ENCODE results near the gene FAM81A.
"Not testable (repeated sequence)": the region's sequence is repeated elsewhere in the genome, so short reads cannot be mapped to it uniquely, and the experiment has no call there.

Gene FAM81A

DNA sequence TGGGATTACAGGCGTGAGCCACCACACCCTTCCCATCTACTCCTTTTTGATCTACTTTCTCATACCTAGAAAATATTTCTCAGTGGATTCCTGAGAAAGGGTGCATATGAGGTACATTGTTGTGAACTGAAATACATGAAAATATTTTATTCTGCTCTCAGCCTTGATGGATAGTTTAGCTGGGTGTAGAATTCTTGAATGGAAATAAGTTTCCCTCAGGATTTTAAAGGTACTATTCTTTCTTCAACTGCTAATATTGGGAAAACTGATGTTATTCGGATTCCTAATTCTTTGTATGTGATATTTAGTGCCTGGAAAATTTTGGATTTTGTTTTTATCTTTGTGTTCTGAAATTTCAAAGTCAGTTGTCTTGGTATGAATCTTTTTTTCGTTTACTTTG lies 9.1 kb upstream of the FAM81A start:
- not testable (repeated sequence) for DNase-seq (ENCODE audit: low read depth)

DNA sequence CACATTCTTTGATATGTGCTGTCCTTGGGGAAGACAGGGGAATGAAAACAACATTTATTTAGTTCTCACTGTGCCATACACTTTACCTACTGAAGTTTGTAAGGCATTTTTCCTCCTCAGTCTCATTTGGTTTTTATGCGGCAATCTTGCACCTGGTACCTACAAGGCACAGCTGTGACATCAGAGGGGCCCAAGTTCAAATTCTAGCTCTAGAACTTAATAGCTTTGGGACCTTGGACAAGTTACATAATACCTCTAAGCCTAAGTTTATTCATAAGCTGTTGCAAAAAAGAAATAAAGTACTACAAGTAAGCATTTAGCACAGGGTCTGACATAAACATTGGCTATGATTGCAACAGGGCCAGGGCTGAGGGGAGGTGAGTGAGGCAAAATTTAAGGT lies 5.6 kb upstream of the FAM81A start:
- no peak for DNase-seq (ENCODE audit: low read depth)

DNA sequence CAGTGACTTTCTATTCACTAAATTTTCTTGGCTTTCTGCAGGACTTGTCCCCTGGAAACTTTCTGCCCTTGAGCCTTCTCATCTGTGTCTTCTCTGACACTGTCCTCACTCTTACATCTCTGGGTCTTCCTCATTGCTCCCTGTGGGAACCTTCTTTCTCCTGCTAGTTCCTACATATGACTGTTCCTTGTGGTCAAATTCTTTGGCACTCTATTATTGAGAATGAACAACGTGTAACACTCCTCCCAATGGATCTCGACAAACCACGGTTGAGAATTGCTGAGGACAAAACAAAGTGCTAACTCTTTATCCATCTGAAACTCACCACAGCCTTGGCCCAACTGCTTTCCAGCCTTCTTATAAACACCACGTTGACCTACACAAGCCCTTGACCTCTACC lies 3.5 kb upstream of the FAM81A start:
- DNase-seq (ENCODE audit: low read depth): no peak

DNA sequence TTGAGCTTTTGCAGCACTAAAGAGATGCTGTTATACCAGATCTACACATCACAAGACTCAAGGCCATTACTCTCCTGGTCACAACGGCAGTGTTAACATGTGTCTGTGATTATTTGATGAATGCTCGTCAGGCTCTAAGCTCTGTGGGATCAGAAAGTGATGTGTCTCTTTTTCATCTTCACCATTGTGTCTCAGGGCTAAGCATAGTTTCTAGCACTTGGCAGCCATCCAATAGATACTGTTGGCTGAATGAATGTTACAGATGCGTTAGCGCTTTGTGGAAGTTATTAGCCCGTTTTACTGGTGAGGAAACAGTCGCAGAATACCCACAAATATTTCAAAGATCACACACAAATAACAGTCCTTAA lies 1.2 kb upstream of the FAM81A start:
- no peak for DNase-seq (ENCODE audit: low read depth)

DNA sequence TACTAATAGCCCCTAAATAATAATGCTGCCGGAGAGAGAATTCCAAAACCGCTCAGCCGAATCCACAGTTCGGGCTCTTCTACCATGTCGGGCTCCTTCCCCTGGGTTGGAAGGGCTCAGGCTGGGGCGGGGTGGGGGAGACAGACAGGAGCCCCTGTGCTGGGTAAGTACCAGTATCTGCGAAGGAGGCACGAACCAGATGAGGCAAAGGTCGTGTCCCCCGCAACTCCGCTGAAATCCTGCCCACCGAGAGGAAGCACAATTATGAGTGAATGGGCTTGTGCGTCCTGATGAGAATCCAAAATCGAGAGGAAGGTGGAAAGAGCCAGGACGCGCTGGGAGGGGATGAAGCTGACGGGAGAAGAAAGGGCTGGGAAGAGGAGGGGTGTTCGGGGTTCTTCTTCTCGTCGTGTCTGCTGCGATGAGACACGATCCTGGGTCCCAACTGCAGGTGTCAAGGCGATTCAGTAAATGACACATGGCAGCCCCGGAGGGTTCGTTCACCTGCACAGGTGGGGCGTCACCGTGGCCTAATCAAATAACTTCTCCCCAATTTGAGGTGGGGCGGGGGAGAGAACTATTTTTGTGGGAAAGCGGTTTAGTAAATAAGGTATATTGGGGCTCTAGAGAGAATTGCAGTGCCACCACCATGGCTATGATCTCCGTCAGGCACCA lies 707 bp upstream of the FAM81A start:
- no peak for DNase-seq (ENCODE audit: low read depth)

DNA sequence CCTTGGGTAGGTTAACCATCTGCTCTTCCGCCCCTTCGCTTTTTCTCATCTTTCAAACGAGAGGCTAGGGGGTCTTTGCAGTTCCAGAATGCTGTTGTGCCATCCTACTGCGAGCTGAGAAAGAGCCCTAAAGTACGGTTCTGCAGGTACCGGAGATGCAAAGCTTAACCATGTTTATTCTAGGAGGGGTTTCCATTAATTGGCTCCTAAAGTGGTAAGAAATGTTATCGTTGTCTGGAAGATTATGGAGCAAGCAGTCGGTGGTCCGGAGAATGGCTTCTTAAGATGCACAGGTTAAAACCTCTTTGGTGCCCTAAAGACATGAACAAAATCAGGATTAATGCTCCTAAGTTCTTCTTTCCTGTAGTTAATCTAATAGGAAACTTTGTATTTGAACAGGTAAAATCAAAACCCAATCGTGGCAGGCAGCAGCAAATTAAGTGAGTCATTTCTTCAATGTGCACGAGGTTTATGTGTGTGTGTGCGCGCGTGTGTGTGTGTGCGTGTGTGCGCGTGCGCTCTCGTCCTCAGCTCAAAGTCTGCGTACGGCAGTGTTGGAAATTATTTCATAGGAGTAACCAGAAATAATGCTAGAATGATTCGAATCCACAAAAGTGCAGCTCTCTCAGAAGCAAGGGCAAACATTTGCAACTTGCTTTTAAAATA lies 772 bp downstream of the FAM81A start:
- no peak for DNase-seq (ENCODE audit: low read depth)

DNA sequence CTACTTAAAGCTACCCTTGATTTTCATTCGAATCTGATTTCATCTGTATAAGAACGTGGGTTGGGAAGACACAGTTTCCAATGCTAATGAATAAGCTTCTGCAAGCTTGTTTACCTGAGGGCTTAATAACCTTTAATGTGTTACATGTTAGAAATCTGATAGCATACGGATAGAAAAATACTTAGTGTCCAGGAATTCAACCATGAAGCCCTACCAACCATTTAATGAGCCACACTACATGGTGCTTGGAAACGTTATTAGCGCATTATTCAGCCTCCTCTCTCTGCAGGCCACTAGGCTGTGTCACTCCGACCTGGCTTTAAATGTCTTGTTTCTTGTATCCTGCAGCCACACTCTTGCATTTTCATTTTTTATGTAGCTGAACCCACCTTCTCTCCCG lies 1.6 kb downstream of the FAM81A start:
- no peak for DNase-seq (ENCODE audit: low read depth)

DNA sequence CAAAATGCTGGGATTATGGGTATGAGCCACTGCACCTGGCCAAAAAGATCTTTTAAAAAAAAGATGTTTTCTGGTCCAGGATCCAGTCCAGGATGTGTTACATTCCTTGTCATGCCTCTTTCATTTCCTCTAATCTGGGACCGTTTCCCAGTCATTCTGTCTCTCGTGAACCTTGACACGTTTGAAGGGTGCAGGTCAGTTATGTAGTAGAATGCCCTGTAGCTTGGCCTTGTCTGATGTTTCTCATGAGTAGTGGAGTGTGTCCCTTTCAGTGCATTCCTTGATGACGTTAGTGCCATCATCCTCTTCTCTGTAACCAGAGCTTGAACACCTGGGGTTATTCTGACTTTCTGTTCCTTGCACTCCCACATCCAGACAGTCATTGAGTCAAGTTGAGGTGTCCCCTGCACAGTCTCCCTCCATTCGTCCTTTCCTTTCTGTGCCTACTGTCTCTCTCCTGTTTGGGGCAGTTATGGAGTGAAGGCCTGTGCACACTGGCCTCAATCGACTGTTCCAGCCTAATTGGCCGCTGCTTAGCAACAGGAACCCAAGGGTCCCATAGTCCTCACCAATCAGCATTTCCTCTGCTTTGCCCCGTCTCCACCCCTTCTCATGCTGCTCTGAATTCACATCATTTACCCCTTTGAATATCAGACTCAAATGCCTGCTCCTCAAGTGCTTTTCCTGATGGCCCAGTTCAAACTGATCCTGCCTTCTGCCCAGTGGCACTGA lies 5.5 kb downstream of the FAM81A start:
- DNase-seq (ENCODE audit: low read depth): no peak

DNA sequence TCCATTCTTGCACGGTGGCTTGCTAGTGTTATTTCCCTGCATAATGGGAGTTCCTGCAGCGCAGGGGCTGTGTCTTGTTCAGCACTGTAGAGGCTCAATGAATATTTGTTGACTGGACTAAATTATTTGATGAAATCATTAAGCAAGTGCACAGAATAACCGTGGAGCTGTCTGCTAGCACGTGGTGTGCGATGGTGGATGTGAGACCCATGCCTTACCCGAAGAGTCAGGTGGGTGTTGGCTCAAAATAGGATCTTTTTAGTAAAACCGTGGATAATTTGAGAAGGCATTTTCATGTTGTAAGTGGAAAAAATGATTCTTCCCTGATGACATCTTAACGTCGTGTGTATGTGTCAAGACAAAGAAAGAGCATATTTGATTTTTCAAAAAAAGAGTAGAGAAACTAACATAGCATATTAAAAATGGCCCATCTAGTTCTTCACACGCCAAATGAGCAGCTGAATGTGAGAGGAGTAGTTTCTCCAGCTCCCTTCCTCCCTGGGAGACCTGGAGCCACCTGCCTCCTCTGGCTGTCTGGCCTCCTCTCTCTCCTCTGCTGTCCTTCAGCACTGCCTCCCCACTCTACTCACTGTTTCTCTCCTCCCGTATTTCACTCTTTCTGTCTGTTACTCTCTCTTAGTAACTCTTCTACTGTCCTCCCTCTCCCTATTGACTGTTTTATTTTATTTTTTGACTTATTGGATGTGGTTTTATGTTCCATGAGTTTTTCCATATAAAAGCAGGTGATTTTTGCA lies 6.3 kb downstream of the FAM81A start:
- DNase-seq (ENCODE audit: low read depth): no peak

DNA sequence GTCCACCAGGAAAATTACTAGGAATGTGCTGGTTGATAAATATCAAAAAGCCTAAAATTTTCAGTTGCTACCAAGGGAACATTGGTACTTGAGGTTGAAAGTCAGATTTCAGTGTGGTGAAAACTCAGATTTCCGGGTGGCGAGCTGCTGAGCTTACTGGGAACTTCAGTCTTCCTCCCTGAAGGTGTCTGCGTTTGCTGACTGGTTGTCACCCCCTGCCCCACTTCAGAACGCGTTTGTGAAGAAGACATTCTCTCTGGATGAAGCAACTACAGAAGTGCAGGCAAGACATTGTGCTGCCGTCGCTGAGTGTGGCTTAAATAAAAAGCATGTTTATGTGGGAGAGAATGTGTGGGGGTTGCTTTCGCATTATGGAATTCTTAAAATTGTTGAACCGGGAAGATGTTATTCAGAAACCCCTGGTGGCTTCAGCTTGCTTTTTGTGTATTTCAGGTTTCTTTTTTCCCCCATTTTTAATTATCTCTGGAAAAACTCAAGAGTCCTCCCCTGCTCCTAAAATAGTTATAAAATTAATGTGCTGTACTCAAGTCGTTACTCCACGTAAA lies 7.1 kb downstream of the FAM81A start:
- DNase-seq (ENCODE audit: low read depth): no peak

DNA sequence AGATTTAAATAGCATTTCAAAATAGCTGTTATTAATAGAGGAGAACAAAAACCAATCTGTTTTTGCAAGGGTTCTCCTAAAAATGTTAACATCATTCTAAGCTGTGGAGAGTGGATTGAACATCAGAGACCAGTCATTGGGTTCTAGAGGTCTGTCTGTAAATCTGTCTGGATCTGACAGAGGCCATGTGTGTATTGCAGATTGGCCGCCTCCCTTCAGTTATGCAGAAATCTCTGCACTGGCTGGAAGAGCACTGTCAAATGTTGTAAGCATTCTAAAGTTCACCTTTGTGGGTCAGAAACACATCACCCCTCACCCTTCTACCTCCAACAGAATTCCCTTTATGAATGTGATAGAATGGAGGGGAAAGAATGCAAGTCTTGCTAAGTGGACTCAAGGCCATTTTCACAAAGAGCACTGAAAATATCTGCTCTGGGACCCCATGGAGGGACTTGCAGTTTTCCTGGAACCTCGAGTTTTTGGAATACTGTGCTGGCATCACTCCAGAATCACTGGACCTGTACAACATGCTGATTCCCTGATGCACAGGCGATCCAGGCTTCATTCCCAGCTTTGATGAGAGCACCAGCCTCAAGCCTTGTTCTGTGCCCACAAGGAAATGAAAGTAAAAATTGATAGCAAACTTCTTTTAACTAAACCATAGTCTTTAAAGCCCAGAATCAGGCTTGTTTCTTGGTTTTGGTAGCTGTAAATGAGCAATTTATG lies 8.4 kb downstream of the FAM81A start:
- DNase-seq (ENCODE audit: low read depth): no peak

DNA sequence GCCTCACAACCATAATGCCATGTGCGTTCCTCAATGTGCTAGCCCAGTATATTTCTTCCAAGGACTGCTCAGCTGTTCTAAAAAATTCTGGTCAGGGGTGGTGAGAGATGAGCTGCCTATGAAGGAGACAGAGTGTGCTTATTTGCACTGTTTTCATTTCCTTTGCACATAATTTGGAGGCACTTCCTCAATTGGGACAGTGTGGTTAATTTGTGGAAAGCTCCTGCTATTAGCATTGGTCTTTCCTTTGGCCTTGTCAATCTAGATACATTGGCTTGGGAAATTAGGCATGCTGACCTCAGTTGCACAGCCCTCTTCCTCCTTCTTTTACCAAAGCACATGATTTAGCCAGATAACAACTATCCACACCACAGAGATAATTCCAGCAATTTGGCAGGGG lies 9.4 kb downstream of the FAM81A start:
- no peak for DNase-seq (ENCODE audit: low read depth)

DNA sequence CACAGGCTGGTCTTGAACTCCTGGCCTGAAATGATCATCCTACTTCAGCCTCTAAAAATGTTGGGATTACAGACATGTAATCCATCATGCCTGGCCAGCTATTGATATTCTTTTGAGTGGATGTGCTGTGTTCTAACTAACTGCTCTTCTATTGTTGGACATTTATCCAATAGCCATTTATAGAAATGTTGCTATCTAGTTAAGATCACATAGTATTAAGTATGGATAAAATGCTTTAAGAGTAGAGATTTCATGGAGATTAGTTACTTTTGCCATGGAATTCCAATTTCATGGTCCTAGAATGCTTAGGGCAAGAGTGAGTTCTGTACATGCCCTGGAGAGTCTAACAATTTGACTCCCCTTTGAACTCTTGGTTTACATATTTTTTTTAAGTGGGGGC lies 10.9 kb downstream of the FAM81A start:
- DNase-seq (ENCODE audit: low read depth): no peak

DNA sequence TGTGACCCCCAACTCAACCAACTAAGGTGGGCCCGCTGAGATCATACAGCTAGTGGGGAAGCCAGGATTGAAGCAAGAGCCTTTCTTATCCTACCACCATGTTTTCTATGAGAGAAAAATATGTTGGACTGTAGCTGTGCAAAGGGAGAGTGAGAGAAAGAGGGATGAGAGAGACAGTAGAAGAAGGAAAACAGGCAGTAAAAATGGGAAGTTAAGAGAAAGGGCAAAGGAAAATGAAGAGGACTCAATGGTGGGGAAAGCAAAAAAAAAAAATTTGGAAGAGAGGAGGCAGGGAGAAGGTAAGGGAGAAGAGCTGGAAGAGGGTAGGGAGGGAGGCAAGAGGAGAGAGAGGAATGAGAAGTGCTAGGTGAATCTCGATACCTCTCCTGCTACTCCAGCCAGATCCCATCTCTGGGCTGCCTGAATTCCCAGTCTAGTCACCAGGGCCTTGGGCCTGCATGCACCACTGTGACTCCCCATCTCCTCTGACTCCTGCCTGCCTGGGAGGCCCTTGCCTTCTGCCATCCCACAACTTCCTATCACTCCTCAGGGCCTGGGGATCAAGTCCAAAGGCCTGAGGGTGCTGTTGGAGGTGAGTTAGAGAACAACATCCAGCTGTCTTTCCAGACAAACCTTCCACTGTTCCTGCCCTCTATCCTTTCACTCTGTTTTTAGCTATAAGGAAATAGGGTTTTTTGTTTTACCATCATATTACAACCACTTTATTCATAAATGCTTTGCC lies 15.7 kb downstream of the FAM81A start:
- DNase-seq (ENCODE audit: low read depth): no peak

DNA sequence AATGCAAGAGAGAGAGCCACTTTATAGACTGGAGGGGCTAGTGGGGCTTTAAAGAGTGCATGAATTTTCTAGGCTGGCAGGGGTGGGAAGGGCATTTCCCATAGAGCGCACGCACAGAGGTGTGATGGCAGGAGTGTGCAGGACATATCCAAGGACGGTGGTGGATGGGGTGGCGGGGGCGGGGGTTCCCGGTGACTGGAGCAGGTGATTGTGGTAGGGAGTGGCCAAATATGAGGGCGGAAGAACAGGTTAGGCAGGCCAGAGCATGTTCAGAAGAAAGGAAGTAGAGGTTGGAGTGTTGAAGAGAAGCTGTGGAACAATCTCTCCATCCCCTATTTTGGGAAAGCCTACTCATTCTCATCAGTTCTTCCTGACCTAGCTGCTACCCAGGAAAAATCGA lies 18.1 kb downstream of the FAM81A start:
- no peak for DNase-seq (ENCODE audit: low read depth)

DNA sequence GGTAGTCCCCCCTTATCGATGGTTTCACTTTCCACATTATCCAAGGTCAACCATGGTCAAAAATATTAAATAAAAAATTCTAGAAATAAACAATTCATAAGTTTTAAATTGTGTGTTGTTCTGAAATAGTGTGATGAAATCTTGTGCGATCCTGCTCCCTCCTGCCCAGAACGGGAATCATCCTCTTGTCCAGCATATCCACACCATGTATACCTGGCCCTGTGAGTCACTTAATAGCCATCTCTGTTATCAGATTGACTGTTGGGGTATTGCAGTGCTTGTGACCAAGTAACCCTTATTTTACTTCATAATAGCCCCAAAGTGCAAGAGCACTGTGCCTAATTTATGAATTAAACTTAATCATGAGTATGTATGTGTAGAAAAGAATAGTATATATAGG lies 19.1 kb downstream of the FAM81A start:
- DNase-seq (ENCODE audit: low read depth): no peak

DNA sequence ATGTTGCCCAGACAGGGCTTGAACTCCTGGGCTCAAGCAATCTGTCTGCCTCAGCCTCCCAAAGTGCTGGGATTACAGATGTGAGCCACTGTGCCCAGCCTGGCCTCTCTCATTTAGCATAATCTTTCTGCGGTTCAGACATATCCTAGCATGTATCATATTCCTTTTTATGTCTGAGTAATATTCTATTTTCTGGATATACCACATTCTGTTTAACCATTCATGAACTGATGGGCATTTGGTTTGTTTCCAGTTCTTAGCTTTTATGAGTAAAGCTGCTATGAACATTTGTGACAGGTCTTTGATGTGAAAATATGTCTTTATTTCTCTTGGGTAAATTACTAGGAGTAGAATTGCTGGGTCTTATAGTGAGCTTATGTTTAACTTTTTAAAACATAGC lies 23.5 kb downstream of the FAM81A start:
- no peak for DNase-seq (ENCODE audit: low read depth)

DNA sequence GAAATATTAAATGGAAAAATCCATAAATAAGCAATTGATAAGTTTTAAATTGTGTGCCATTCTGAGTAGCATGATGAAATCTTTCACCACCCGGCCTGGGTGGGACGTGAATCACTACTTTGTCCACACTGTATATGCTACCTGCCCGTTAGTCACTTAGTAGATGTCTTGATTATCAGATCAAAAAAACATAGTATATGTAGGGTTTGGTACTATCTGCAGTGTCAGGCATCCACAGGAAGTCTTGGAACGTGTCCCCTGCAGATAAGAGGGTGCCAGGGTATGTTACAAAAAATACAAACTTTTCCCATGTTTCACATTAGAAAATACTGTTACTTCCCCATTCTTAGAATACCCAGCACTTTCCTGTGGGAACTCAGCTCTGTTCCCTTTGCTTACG lies 35.2 kb downstream of the FAM81A start:
- DNase-seq (ENCODE audit: low read depth): no peak

DNA sequence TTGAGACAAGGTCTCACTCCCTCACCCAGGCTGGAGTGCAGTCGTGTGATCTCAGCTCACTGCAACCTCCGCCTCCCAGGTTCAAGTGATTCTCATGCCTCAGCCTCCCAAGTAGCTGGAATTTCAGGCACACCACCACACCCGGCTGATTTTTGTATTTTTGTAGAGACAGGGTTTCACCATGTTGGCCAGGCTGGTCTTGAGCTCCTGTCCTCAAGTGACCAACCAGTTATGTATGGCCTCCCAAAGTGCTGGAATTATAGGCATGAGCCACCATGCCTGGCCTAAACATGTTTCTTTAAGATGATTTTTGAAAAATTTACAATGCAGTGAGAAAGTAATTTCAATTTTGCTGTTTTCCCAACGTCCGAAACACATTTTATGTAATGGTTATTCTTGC lies 37.2 kb downstream of the FAM81A start:
- DNase-seq (ENCODE audit: low read depth): not testable (repeated sequence)

DNA sequence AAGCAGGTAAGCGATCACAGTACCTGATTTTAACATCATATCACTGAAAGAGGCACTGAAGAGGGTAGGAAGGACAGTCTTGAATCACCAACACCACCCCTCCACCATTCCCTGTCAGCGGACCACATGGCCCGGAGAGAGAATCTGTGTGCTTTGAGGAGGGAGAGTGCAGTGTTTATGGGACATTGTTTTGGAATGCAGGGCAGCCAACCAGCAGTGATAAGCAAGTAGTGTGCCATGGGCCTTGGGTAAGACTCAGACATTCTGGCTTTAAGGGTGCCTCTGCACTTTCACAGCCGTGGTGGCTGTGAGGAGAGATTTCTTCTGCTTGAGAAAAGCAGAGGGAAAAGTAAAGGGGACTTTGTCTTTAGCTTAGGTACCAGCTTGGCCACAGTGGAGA lies 46.4 kb downstream of the FAM81A start:
- no peak for DNase-seq (ENCODE audit: low read depth)

DNA sequence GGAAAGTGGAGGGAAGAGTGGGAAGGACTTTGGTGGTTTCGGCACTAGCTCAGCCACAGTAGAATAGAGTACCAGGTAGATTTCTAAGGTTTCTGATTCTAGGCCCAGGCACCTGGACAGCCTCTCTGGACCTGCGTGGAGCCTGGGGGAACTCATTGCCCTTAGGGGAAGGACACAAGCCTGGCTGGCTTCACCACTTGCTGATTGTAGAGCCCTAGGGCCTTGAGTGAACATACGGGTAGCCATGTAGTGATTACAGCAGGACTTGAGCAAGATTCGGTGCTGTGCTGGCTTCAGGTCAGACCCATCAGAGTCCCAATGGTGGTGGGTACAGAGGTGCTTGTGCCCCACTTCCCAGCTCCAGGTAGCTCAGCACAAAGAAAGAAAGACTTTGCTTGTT lies 47.0 kb downstream of the FAM81A start:
- no peak for DNase-seq (ENCODE audit: low read depth)
